Gastrocnemius medialis (tissue), 4 donors: ENCODE results near the gene GABRG3.

Source experiments
- POLR2A ChIP-seq, 2 donors: fragments of 450-650 bp; IDR thresholded peaks; one replicate each; pipeline ENCODE4 v1.6.1; 2017; ENCODE audit warnings: antibody characterized with exemption in 2 of 2, mild to moderate bottlenecking in 2 of 2, moderate library complexity in 2 of 2
- TF ChIP-seq, protein P1 (sequence below), 5 experiments: fragments of 450-650 bp in 3 of 5; fragments of 200-600 bp in 2 of 5; sonication (generic) in 2 of 5; IDR thresholded peaks in 4 of 5; conservative IDR thresholded peaks in 1 of 5; 1 replicate in 4 of 5; 2 replicates in 1 of 5; pipeline ENCODE4 v1.5.1; 2016 to 2019; ENCODE audit warnings: antibody characterized with exemption in 5 of 5, mild to moderate bottlenecking in 3 of 5, moderate library complexity in 3 of 5

DNA sequence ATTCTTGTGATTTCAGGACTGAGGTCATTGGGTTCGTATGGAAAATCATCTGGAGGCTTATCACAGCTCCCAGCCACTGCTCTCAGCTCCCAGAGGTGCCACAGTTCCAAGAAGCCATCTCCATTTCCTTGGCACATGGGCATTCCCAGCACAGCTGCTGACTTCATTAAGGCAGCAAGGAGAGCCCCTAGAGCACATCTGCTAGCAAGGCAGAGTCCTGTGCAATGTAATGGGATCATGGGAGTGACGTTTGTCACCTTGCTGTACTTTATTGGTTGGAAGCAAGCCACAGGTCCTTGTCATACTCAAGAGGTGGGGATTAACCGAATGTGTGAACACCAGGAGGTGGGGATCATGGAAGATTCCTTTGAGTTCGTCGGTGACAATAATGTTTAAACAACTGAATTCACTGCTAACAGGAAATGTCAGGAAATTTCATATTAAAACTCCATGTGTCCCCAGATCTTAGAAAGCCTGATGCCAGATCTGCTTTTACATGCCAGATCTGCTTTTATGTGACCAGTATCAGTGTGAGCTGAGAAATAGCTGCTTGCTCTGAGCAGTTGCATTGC, 148.8 kb downstream of the GABRG3 start:
- TF ChIP-seq POLR2A (IDR thresholded peaks at IDR 0.05): no peak
- TF ChIP-seq, protein P1, sequence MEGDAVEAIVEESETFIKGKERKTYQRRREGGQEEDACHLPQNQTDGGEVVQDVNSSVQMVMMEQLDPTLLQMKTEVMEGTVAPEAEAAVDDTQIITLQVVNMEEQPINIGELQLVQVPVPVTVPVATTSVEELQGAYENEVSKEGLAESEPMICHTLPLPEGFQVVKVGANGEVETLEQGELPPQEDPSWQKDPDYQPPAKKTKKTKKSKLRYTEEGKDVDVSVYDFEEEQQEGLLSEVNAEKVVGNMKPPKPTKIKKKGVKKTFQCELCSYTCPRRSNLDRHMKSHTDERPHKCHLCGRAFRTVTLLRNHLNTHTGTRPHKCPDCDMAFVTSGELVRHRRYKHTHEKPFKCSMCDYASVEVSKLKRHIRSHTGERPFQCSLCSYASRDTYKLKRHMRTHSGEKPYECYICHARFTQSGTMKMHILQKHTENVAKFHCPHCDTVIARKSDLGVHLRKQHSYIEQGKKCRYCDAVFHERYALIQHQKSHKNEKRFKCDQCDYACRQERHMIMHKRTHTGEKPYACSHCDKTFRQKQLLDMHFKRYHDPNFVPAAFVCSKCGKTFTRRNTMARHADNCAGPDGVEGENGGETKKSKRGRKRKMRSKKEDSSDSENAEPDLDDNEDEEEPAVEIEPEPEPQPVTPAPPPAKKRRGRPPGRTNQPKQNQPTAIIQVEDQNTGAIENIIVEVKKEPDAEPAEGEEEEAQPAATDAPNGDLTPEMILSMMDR (IDR thresholded peaks at IDR 0.05 in 4 of 5, conservative IDR thresholded peaks at IDR 0.05 in 1 of 5): no peak
